Epithelial cell of proximal tubule (primary cell): ENCODE results near the gene AMZ2. TPM values are rescaled to one million over a fixed set of nuclear protein-coding genes. Genes with fewer than 3 reads are reported as not detected.

ENCODE experiments used
- DNase-seq: peaks from one replicate; pipeline ENCODE4 v3.0.0-alpha.2; 2011; ENCODE audit warnings: low read depth
- H3K4me3 ChIP-seq: 2 replicates; pipeline ENCODE4 v1.5.1; 2011; ENCODE audit warnings: low read depth, mild to moderate bottlenecking, low read length
- CTCF ChIP-seq: conservative IDR thresholded peaks from 2 replicates; pipeline ENCODE4 v1.5.1; 2012; ENCODE audit warnings: low read depth, mild to moderate bottlenecking, low read length
- total RNA-seq: library from RNA; depleted of rRNA; stranded (reverse); fragments of >200 nt; gene quantifications from 2 replicates; pipeline ENCODE4 v1.2.3, GENCODE V29; 2015

Gene AMZ2
- total RNA-seq, 1 donor from 2014 or later: 90.0 TPM

GRCh38 chr17:68289936-68290267 is 42.1 kb downstream of the AMZ2 start:
- no peak for DNase-seq
- TF ChIP-seq CTCF: no peak
- no peak overlapping the region for H3K4me3 ChIP-seq

- no peak for TF ChIP-seq CTCF
- no peak for DNase-seq
- peak overlapping the region; percentile 67 for H3K4me3 ChIP-seq
Measured at GRCh38 chr17:68290268-68290954, 42.6 kb downstream of the AMZ2 start.

GRCh38 chr17:68290955-68291835 is 43.4 kb downstream of the AMZ2 start, which contains the start of the genes ARSG and SLC16A6:
TSS of gene ARSG (plus strand) at chr17:68291495. CDS start at chr17:68307494, 15,999 bp downstream.
TSS of gene SLC16A6 (minus strand) at chr17:68291127. CDS start at chr17:68278320, 12,807 bp downstream.
- H3K4me3 ChIP-seq: peak within 1 kb of the TSS; percentile 67
- DNase-seq: no peak
- no peak for TF ChIP-seq CTCF

- TF ChIP-seq CTCF: peak; percentile 3
- peak overlapping the region; percentile 67 for H3K4me3 ChIP-seq
- DNase-seq: no peak
Measured at GRCh38 chr17:68291836-68292688, 44.2 kb downstream of the AMZ2 start.

GRCh38 chr17:68292689-68293040 is 44.8 kb downstream of the AMZ2 start:
- H3K4me3 ChIP-seq: peak overlapping the region; percentile 67
- TF ChIP-seq CTCF: no peak

GRCh38 chr17:68293490-68294195 is 45.8 kb downstream of the AMZ2 start:
- TF ChIP-seq CTCF: no peak
- no peak overlapping the region for H3K4me3 ChIP-seq
- no peak for DNase-seq

More at GRCh38 chr17:68292689-68293040, 44.8 kb downstream of the AMZ2 start:
- no peak for DNase-seq
